Right renal pelvis (tissue), 4 donors: ENCODE results near the gene CDH15. TPM values are rescaled to one million over a fixed set of nuclear protein-coding genes. Genes with fewer than 3 reads are reported as not detected.
A peak's percentile ranks its signal among the peaks of the same experiment; 100 is the strongest.

Experiments
- DNase-seq, 4 donors: peaks; one replicate each; pipeline ENCODE4 v3.0.0-alpha.2; 2013; ENCODE audit warnings: low read depth in 4 of 4, low spot score in 3 of 4, missing footprints in 1 of 4
- polyA plus RNA-seq, 4 donors: library from polyadenylated mRNA; unstranded; fragments of 120-200 nt; gene quantifications; one replicate each; pipeline ENCODE4 v1.2.1, GENCODE V29; 2013; ENCODE audit not compliant: insufficient read length in 4 of 4

CDH15 gene
- polyA plus RNA-seq, 4 donors, result 1.6 to 3.1 (median 1.8) TPM

- DNase-seq, result no peak
Observed at GRCh38 chr16:89197033-89197632, 25.6 kb downstream of the CDH15 start.

- DNase-seq, result no peak
Observed at GRCh38 chr16:89197633-89198416, 26.3 kb downstream of the CDH15 start.

DNA sequence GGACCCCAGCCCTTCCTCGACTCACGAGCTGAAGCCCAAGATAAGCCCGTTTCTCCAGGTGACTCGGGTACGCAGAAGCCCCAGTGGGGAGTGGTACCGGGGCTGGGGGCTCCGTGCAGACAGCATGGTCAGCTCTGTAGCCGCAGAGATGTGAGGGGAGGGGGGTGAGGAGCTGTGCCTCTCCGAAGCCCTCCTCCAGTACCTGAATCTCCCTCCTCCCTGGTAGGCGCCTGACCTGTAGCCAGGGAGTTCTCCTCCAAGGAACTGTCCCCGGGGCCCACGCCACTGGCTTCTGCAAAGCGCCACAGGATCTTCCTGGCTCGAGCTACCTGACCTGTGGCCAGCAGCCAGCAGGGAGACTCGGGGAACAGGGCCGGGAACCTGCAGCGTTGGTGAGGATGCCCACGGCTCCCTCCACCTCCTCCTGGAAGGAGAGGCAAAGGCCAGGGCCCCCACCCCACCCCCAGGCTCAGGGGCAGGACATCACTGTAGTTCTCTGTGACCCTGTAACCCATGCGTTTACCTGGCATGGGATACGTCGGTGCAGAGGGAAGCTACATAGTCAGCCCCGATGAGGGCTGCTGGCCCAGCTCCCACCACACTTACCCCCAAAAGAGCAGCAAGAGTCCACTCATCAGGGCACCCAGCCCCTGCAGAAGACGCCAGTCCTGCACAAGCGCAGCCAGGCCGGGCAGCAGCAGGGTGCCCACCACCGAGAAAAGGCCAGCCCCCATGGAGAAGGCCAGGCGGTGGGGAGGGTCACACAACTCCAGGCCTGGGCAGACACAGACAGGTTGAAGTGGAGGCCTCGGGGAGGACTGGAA, 27.1 kb downstream of the CDH15 start:
- no peak for DNase-seq

DNA sequence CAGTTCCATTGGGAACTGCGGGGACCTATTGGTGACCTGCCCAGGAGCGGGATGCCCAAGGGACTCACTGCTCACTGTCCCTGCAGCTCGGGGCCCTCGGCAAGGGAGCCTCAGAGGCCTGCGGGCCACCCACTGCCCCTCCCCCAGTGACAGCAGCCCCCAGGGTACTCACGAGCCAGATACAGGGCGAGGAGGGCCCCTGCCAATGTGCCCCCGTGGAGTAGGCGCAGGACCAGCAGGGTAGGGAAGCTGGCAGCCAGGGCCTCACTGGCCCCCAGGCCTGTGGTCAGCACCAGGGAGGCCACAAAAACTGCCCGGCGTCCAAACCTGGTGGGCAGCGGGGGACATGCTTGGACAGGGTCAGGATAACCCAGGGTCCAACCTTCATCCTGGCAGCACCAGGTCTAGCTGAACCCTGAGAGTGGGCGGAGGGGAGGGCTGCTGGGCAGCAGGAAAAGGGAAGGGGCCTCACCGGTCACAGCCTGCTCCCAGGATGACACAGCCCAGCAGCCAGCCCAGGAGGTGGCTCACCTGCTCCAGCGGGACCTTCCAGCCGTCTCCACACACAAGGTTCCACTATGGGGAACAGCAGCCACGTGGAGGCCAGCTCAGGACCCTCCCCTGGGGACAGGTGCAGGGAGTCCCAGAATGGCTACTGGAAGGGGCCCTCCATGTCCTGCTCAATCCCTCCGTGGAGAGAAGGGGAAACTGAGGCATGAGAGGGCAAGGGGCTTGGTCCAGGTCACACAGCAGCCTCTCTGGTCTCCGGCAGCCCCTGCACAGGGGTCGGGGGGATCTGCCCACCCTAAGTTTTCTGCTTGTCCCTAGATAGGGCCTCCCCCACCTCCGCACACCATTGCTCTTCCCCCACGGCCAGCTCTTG, 27.9 kb downstream of the CDH15 start:
- DNase-seq, result no peak

- no peak for DNase-seq
Observed at GRCh38 chr16:89200124-89200849, 28.7 kb downstream of the CDH15 start, which contains the start of gene SLC22A31. Gene SLC22A31 (minus strand): TSS chr16:89200537. CDS start chr16:89200501, 36 bp downstream.

DNA sequence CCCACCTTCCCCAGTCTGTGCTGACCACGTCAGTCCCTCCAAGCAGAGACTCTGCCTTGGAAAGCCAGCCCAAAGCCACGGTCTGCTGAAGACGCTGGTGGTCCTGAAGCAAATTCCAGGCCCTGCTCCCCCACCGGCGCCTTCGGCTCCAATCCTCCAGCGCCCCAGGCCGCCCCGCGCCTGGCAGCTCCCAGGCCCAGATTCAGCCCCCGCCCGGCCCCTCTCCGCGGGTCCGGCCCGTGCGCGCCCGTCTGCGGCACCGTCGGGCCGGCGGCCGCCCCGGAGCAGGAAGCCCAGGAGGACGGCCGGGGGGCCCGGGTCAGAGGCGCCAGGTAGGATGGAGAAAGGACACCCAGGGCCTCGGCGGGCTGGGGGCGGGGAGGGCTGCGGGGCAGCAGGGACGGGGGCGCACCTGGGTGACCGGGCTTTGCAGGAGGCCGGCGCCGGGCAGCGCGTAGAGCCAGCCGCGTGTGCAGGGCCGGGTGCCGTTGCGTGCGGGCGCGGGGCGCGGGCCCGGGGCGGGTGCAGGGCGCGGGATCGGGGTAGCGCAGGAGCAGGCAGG, 29.4 kb downstream of the CDH15 start:
- no peak for DNase-seq

DNA sequence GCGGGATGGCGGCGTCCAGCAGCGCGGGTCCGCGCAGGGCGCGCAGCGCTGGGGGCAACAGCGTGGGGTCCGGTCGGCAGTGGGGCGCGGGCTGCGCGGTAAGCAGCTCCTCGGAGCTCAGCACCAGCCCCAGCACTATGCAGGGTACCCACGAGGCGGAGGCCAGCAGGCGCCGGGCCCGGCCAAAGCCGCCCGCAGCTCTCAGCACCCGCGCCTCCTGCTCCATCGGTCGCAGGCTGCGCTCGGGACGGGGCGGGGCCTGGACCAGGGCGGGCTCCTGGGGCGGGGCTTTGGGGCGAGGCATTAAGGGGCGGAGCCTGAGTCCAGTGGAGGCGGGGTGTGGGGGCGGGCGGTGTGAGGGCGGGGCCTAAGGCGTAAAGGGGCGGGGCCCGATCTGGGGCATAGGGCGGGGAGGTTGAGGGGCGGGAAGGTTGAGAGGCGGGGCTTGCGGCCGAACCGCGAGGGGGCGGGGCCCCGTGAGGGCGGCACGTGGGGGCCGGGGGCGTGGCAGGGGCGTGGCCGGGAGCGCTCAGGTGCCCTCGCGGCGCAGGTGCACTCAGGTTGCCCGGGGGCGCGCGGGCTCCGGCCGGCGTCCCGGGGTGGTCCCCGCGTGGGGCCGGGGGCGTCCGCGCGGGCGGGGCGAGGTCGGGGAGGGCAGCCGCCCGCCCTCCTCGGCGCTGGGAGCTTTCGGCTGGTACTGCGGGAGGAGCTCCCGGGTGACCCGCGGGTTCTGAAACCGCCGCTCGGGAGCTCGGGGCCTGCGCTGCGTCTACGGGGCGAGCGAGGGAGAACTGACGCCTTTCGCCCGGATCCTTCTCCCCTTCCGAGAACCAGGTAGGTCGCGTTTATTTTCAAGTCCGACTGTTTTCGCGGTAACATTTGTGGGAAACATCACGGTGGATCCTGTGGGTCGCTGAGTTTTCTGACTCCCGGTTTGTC, 30.2 kb downstream of the CDH15 start:
- DNase-seq, result peak in 2 of 4 donors; percentile 39 to 51

DNA sequence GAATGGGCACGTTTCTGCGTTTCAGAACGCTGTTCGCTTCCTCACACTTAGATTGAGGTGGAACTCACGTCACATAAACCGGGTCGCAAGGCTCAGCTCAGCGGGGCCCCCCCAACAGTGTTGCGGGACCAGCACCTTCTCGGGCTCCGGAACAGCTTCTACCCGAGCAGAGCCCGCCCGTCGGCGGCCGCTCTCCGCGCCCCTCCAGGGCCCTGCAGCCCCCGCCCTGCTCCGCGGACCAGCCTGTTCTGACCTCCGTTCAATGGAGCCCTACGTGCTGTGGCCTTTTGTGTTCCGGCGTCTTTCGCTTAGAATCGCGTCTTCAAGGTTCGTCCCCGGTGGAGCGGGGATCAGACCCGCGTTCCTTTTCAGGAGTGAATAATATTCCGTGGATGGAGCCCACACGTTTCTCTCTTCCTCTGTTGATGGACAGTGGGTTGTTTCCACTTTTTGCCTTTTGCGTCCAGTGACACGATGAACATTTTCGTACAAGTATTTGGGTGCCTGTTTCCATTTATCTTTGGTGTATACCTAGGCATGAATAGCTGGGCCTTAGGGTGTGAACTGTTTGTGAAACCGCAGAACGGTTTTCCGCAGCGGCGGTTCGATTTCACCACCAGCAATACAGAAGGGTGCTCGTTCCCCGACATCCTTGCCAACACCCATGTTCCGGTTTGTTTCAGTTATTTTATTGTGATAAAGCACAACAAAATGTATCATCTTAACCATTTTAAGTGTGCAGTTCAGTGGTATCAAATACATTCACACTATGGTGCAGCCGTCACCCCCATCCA, 31.1 kb downstream of the CDH15 start:
- no peak for DNase-seq

DNA sequence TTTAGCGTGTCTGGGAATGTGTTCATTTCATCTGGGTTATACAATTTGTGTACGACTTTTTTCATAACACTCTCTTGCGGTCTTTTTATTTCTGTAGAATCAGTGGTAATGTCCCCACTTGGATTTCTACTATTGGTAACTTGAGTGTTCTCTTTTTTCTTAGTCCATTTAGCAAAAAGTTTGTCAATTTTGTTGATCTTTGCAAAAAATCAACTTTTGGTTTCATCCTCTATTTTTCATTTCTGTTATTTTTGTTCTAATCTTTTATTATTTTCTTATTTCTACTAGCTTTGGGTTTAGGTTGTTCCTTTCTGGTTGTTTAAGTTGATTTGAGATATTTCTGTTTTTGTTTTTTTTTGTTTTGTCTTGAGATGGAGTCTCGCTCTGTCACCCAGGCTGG, 36.4 kb downstream of the CDH15 start:
- DNase-seq, result no peak

DNA sequence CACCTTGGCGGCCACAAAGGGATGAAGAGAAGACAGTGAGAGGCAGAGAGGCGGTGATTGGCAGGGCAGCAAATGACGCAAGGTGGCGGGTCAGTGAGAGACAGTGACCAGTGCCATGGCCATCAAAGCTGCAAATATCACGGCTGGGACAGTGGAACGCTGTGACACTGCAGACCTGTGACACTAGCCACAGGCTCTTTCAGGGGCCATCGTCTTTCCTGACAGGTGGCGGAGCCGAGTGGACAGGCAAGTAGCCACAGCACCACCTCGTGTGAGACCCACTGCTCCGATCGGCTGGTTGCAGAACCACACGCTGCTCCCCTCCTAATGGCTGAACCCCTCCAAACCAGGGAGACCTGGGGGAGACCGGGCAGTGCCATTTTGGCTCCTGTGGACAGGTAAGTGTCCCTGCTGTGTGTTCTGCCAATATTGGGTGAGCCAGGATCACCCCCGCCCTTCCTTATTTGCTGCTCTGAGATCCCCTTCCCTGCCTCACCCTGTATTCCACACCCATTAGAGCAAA, 38.0 kb downstream of the CDH15 start:
- DNase-seq, result no peak

GRCh38 chr16:89210165-89210903, 38.8 kb downstream of the CDH15 start:
- no peak for DNase-seq

- DNase-seq, result no peak
Observed at GRCh38 chr16:89210904-89211515, 39.5 kb downstream of the CDH15 start.

- peak; percentile 59 to 78 (median 63) for DNase-seq
Observed at GRCh38 chr16:89216315-89217137, 45.0 kb downstream of the CDH15 start.

DNA sequence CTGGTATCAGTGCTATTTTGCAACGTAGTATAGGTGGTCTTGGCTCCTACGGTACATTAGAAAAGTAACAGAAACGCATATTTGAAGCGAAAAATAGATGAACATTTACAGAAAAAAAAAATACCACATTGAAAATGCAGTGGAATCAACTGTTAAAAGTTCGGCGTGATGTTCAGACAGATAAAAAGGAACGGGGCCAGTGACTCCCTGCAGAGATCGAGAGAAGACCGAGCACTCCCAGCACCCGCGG, 45.5 kb downstream of the CDH15 start:
- DNase-seq, result no peak

DNA sequence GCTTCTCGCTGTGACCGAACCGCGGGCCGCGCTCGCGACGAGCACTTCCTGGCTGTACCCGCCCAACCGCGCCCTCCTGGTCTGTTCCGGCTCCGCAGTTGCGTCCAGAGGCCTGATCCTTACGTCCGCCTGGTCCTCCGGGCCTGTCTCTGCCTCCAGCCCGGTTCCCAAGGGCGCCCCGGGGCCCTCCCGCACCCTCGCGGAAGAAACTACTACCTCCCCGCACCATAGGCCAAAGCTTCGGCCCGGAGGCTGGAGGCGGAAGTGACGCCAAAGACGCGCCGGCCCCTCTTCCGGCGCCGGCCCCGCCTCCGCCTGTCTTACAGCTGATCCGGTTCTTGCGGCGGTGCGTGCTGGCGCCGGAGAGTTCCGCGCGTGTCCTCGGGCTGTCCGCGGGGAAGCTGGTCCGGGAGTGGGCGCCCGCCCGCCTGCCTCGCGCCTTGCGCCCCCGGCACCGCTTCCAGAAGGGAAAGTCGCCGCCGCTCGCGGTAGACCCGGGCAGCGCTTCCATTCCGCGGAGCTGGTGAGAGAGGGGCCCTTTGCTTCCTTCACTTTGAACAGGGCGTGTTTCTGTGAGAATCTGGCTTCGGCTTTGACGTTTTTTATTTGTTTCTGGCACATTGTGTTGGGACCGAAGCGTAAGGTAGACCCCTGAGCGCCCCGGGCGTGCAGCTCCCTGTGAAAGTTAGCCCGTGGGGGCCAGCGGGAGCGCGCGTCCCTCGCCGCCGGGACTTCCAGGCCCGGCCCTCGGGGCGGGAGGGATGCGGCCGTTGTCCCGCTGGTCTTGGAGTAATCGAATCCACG, 46.0 kb downstream of the CDH15 start, which contains the start of gene ZNF778:
Gene ZNF778, plus strand, starts transcription at position 316 of the 804 bp plus-strand sequence. CDS start 3,425 bp downstream, outside the sequence.
- DNase-seq, result peak; percentile 66 to 73 (median 68)
